ENCODE measurements around the gene NEUROG1. TPM values are rescaled to one million over a fixed set of nuclear protein-coding genes. Genes with fewer than 3 reads are reported as not detected.

The NEUROG1 gene, protein sequence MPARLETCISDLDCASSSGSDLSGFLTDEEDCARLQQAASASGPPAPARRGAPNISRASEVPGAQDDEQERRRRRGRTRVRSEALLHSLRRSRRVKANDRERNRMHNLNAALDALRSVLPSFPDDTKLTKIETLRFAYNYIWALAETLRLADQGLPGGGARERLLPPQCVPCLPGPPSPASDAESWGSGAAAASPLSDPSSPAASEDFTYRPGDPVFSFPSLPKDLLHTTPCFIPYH
- polyA plus RNA-seq = not detected in 2 replicates
- 0.49 TPM in 1 of 2 replicates, not detected in the other for polyA minus RNA-seq

DNA sequence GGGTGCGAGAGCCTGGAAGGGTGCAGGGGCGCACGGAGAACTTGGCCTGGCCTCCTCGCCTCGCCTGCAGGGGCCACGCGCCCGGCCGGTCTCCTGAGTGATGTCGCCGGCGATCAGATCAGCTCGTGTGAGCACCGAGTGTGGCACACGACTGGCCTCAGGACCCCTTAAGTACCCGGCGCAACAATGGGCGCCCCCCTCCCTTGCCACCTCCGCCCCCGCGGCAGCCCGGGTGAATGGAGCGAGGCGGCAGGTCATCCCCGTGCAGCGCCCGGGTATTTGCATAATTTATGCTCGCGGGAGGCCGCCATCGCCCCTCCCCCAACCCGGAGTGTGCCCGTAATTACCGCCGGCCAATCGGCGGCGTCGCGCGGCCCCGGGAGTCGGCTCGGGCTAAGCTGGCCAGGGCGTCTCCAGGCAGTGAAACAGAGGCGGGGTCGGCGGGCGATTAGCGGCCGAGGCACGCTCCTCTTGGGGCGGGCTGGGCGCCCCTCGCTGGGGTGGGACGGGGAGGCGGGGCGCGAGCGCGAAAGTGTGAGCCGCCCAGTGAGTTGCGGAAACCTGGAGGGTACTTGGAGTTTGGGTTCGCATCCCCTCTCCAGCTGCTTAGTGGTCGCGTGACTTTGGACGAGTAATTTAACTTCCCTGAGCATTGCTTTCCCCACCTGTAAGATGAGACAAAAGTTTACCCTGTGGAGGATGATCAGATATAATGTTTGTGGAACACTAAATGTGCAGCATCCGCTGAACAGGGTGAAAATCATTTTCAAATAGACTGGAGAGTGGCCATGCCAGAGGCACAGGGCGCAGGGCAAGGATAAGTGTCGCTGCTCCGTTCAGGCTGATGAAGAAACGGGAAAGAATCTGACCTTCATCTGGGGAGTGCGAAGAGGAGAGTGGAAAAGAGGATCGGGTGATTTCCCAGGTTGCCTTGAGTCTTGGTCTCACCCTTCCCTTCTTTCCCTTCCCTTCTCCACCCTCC is at the start of gene NEUROG1:
TSS of gene NEUROG1 (minus strand) at position 145 of the 982 bp plus-strand sequence. CDS start 274 bp downstream, outside the sequence.
- H3K4me3 ChIP-seq (ENCODE audit: low read length) = peak within 1 kb of the TSS; percentile 63
- peaks cover 5% of the 10 kb centered on the region for H3F3A ChIP-seq (ENCODE audit: insufficient read depth, low read length, poor library complexity, severe bottlenecking)
- H4K20me1 ChIP-seq (ENCODE audit: insufficient read depth) = no peaks in the 10 kb centered on the region
- H2AFZ ChIP-seq (ENCODE audit: low read depth, low read length) = no peak within 1 kb of the TSS
- H3K9me3 ChIP-seq (ENCODE audit: low read length) = no peaks in the 10 kb centered on the region
- H3K36me3 ChIP-seq (ENCODE audit: insufficient read depth, low read length) = no peaks in the 10 kb centered on the region
- TF ChIP-seq RAD21 (conservative IDR thresholded peaks at IDR 0.05) = no peak
- no peak for TF ChIP-seq EZH2 (IDR thresholded peaks at IDR 0.05; ENCODE audit: borderline replicate concordance, insufficient read depth, low read length, poor library complexity, severe bottlenecking)
- TF ChIP-seq, protein P1, sequence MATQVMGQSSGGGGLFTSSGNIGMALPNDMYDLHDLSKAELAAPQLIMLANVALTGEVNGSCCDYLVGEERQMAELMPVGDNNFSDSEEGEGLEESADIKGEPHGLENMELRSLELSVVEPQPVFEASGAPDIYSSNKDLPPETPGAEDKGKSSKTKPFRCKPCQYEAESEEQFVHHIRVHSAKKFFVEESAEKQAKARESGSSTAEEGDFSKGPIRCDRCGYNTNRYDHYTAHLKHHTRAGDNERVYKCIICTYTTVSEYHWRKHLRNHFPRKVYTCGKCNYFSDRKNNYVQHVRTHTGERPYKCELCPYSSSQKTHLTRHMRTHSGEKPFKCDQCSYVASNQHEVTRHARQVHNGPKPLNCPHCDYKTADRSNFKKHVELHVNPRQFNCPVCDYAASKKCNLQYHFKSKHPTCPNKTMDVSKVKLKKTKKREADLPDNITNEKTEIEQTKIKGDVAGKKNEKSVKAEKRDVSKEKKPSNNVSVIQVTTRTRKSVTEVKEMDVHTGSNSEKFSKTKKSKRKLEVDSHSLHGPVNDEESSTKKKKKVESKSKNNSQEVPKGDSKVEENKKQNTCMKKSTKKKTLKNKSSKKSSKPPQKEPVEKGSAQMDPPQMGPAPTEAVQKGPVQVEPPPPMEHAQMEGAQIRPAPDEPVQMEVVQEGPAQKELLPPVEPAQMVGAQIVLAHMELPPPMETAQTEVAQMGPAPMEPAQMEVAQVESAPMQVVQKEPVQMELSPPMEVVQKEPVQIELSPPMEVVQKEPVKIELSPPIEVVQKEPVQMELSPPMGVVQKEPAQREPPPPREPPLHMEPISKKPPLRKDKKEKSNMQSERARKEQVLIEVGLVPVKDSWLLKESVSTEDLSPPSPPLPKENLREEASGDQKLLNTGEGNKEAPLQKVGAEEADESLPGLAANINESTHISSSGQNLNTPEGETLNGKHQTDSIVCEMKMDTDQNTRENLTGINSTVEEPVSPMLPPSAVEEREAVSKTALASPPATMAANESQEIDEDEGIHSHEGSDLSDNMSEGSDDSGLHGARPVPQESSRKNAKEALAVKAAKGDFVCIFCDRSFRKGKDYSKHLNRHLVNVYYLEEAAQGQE (IDR thresholded peaks at IDR 0.05; ENCODE audit: borderline replicate concordance) = no peak
- TF ChIP-seq TAF1 (IDR thresholded peaks at IDR 0.05; ENCODE audit: low read depth) = no peak
- no peak within 1 kb of the TSS for H3K27ac ChIP-seq (ENCODE audit: low read length)
- no peaks in the 10 kb centered on the region for H3K9me2 ChIP-seq (ENCODE audit: insufficient read depth, low read length)
- H3K27me3 ChIP-seq (ENCODE audit: insufficient read depth, low read depth, low read length) = peaks cover 97% of the 10 kb centered on the region
- no peak within 1 kb of the TSS for H3K9ac ChIP-seq (ENCODE audit: low read length)
- H3K4me2 ChIP-seq (ENCODE audit: low read length) = no peak within 1 kb of the TSS
- no peaks in the 10 kb centered on the region for H3K79me2 ChIP-seq (replicated peaks; ENCODE audit: insufficient read depth, low read length)

DNA sequence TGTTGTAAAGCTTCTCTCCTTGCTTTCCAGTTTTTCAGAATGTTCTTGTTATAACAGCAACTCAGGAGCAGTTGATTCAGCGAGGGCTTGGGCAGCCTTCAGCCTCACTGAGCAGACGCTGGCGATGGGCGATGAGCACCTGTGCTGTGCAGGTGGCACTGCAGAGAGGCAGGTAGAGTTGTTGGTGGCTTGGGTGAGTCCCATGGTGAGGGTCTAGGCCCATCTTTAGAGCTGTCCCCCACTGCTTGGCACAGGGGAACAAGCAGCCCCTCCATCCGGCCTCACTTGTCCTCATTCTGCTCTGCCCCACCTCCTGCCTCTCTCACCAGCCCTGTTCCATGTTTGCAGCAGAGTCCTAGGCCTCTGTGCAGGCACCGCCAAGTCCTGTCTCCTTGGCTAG is 49.2 kb upstream of the NEUROG1 start:
- H3K27ac ChIP-seq (ENCODE audit: low read length) = no peak overlapping the region
- no peaks in the 10 kb centered on the region for H3F3A ChIP-seq (ENCODE audit: insufficient read depth, low read length, poor library complexity, severe bottlenecking)
- H3K4me2 ChIP-seq (ENCODE audit: low read length) = no peak overlapping the region
- no peaks in the 10 kb centered on the region for H3K36me3 ChIP-seq (ENCODE audit: insufficient read depth, low read length)
- H3K4me3 ChIP-seq (ENCODE audit: low read length) = no peak overlapping the region
- H3K27me3 ChIP-seq (ENCODE audit: insufficient read depth, low read depth, low read length) = peaks cover under 1% of the 10 kb centered on the region
- no peaks in the 10 kb centered on the region for H3K9me3 ChIP-seq (ENCODE audit: low read length)
- H2AFZ ChIP-seq (ENCODE audit: low read depth, low read length) = no peak overlapping the region
- TF ChIP-seq MXI1 (conservative IDR thresholded peaks at IDR 0.05; ENCODE audit: poor library complexity, severe bottlenecking) (no peak), SMC3 (conservative IDR thresholded peaks at IDR 0.05; ENCODE audit: poor library complexity) (no peak), RAD21 (conservative IDR thresholded peaks at IDR 0.05) (no peak), EZH2 (IDR thresholded peaks at IDR 0.05; ENCODE audit: borderline replicate concordance, insufficient read depth, low read length, poor library complexity, severe bottlenecking) (no peak), EP300 (conservative IDR thresholded peaks at IDR 0.05; ENCODE audit: poor library complexity, severe bottlenecking) (no peak), TAF1 (IDR thresholded peaks at IDR 0.05; ENCODE audit: low read depth) (no peak), POLR2AphosphoS5 (IDR thresholded peaks at IDR 0.05) (no peak)
- TF ChIP-seq, protein P2, sequence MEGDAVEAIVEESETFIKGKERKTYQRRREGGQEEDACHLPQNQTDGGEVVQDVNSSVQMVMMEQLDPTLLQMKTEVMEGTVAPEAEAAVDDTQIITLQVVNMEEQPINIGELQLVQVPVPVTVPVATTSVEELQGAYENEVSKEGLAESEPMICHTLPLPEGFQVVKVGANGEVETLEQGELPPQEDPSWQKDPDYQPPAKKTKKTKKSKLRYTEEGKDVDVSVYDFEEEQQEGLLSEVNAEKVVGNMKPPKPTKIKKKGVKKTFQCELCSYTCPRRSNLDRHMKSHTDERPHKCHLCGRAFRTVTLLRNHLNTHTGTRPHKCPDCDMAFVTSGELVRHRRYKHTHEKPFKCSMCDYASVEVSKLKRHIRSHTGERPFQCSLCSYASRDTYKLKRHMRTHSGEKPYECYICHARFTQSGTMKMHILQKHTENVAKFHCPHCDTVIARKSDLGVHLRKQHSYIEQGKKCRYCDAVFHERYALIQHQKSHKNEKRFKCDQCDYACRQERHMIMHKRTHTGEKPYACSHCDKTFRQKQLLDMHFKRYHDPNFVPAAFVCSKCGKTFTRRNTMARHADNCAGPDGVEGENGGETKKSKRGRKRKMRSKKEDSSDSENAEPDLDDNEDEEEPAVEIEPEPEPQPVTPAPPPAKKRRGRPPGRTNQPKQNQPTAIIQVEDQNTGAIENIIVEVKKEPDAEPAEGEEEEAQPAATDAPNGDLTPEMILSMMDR (IDR thresholded peaks at IDR 0.05; ENCODE audit: poor library complexity, severe bottlenecking) = no peak
- TF ChIP-seq, protein P1 (IDR thresholded peaks at IDR 0.05; ENCODE audit: borderline replicate concordance) = no peak
- H3K9ac ChIP-seq (ENCODE audit: low read length) = no peak overlapping the region
- H3K9me2 ChIP-seq (ENCODE audit: insufficient read depth, low read length) = no peaks in the 10 kb centered on the region
- no peaks in the 10 kb centered on the region for H3K79me2 ChIP-seq (replicated peaks; ENCODE audit: insufficient read depth, low read length)
- H4K20me1 ChIP-seq (ENCODE audit: insufficient read depth) = no peaks in the 10 kb centered on the region
